DMS53 treated with DMSO at 0.1 percent for 48 hours (cell line): ENCODE measurements around the gene HOXB5.

Source experiments
- DNase-seq: peaks from one replicate; lab custom pipeline; 2025; ENCODE audit not compliant: unreplicated experiment; lab: John Stamatoyannopoulos, UW

The HOXB5 gene

DNA sequence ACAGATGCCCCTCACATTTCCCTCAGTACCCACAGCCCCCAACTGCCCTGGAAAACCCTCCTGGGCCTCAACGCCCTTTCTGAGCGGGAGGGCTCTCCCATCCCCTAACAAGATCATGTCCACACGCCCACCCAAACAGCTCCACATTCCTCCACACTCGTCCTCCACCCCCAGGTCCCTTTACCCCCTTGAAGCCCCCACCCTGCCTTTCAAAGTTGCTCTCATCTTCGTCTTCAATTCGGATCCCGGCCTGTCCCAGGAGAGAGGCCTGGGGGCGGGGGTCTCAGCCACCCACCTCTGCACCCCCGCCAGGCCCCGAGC is 29.8 kb downstream of the HOXB5 start:
- DNase-seq = no peak

DNA sequence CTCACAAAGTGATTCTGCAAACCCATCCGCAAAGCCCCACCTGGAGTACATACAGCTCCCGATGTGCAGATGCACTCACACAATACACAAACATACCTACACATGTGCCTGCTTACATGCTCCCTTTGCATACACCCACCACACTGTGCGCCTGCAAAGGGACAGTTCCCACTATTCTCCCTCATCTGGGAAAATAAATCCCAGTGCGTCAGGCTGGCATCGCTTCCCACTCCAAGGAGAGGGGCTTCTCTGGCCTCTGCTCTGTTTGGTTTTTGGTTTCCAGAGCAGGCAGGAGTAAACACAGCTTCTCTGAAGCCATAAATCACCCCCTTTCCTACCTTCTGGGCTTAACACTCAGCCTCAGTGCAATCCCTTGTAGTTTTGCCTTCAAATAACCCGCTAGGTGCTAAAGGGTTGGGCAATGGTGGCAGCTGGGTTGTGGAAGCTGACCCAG is 30.2 kb downstream of the HOXB5 start:
- DNase-seq = no peak

DNA sequence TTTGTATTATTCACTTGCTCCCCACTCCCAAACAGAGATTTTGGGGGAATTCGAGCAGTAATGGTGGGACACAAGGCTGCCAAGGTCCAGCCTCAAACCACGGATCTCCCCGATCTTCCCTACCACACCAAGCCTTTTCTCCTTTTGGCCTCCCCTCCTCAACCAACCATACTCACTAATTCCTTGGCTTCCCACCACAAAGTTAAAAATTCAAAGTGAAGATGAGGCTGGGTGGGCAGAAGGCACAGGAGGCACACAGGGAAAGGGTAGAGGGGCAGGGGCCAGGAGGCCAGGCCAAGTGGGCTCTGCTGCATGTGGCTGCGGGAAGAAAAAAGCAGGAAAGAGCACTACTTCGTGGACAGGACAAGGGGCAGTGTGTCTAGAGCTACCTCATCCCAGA is 30.6 kb downstream of the HOXB5 start:
- no peak for DNase-seq

DNA sequence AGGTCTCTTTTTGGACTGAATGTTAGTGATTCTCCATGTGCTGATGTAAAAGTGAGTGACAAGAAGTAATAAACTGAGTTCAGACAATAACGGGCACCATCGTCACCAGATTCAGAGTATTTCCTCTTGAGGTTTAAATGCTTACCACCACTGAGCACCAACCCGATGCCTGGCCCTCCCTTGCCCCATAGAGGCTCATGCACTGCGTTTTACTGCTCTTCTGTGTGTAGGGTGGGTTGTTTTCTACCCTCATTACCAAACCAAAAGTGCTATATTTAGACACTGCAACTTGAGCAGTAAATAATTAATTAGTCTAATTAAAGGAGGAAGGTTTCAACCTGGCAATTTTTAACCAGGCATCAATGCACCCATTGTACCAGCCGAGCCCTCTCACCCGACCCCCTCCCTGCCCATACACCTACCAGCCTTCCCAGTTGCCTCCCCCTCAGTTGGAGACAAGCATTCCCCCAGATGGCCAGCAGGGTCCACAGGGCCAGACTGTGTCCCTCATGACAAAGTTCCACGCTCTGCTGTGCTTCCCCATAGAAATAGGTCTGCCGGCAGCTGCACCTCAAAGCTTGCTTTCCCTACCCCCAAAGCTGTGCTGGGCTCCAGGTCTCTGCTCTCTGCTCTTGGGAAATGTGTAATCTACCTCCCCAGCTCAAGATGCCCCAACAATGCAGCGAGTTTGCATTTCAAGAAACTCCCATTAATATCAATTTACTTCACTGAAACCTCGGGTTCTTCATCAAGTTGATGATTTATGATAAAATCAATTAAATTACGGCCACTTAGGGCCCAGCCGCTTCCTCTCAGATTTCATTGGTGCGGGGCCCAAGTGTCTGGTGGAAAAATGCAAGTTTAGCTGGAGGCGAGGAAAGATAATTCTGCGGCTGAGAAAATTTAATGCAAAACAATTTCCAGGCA is 31.4 kb downstream of the HOXB5 start:
- no peak for DNase-seq

- no peak for DNase-seq
Measured at GRCh38 chr17:48559840-48560817, 33.5 kb downstream of the HOXB5 start.

DNA sequence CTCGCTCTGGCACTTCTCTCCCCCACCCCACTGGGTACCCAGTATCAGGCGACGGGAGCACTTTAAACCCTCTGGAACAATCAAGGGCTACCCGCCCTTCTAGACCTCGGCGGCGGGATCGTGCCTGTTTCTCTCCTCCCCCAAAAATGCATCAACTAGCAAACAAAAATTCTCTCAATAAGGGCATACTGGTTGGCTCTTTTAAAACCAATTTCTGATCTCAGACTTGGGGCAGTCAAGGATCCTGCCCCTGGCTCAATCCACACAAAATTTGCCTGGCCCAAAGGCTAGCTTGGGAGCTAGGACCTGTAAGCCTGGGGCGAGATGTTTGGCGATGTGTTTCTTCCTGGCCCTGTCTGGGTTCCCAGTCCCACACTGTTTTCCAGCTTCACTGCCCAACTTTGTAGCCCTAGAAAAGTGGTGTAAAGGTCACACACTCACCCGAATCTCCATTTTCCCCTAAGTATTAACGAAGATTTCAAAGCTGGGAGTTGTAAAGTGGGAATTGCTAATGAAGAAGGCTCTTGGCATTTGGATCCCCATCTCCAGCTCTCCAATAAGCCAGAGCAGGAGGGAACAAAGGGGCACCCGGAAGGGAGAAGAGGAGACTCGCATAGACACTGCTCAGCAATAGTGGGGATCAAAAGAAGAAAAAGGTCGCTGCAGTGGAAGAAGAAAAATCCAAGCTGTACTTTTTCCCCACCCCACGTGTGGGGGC is 34.3 kb downstream of the HOXB5 start:
- DNase-seq = no peak

DNA sequence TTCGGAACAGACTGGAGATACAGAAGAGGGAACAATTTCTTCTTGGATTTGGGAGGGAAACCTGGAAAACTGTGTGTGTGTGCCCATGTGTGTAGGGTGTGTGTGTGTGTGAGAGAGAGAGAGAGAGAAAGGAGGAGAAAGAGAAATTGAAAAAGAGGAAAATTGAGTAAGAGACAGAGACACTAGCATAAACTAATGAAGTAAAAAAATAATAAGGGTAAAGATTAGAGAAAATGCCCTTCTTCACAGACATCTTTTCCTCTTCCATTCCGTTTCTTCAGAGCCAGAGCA is 34.8 kb downstream of the HOXB5 start:
- no peak for DNase-seq

GRCh38 chr17:48558057-48558830 is 35.3 kb downstream of the HOXB5 start:
- no peak for DNase-seq

DNA sequence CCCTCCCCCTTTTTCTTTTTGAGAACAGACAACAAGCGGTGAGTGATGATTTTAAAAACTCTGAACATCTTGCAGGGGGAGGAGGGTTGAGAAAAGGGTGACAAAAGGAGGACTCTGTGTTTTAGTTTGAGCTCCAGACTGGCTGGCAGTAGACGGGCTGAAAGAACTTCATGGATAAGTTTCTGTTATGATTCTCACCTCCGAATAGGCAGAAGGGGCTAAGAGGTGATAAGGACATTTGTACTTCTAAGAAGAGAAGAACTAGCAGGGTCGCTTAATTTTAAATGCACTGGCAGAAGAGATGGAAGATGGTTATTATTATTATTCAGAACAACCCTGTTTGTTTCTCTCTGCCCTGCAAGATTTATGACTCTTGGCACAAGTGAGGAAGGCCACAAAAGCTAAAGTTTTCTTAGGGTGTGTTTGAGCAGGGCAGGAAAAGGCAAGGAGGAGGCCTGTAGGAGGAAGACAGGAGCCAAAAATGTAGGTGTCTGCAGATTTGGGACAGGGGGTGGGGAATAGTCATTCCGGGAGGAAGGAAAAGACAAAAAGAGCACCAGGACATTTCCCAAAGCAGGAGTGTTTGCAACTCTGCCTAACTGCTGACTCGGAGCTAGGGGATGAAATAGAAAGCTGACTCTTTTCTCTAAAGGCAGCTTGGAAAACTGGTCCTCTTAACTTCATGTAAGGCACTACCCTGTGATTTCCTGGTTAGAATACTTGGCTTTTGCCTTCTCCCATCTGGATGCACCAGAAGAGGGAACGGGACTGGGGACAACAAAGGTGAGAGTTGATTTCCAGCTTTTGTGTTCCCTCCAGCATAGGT is 36.8 kb downstream of the HOXB5 start:
- DNase-seq = no peak

DNA sequence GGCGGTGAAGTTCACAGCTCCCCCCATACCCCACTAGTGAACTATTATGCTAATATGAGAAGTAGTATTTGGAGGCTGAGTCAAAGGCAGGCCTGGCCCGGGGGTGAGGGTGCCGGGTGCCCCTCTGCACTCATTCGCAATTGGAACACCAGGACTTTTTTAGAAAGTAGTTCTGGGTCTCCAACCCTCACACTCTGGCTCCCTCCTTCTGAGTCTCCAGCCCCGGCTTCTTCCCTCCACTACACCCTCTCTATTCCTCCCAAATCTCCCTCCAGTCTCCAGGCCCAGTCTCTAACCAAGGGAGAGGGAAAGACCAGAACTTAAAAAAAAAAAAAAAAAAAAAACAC is 37.4 kb downstream of the HOXB5 start:
- DNase-seq = no peak

- no peak for DNase-seq
Measured at GRCh38 chr17:48555258-48556228, 38.0 kb downstream of the HOXB5 start.

- DNase-seq = no peak
Measured at GRCh38 chr17:48554412-48555257, 38.9 kb downstream of the HOXB5 start.

DNA sequence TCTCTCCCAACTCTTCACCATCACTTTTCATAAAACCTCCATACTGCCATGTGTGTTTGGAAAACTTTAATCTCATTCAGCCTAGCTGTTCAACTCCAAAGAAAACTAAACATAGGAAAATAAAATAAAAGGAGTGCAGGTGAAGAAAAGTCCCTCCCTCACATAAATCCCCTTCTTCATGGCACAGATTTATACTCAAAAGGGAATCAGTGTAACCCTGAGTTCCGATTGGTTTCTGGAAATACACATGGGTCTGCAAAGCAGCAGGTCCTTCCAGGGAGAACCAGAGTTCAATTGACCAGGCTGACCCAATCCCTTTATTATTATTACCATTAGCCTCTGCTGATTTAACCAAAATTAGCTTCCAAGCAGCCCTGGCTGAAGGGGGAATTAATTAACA is 39.8 kb downstream of the HOXB5 start:
- no peak for DNase-seq

DNA sequence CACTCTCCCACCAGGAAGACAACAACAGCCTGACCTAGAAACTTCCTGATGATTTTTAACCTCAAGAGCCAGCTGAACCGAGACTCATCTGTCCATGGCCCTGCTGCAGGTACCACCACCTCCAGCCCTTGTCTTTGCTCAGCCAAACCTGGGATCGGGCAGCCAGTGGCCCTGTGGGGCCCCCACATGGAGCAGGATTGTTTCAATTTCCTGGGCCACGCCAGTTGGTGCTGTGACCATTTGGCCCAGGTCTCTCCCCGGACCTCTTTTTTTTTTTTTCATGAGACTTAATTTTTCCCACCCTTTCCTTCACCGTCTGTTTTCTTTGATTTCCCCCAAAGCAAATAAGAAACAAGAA is 40.4 kb downstream of the HOXB5 start:
- no peak for DNase-seq

DNA sequence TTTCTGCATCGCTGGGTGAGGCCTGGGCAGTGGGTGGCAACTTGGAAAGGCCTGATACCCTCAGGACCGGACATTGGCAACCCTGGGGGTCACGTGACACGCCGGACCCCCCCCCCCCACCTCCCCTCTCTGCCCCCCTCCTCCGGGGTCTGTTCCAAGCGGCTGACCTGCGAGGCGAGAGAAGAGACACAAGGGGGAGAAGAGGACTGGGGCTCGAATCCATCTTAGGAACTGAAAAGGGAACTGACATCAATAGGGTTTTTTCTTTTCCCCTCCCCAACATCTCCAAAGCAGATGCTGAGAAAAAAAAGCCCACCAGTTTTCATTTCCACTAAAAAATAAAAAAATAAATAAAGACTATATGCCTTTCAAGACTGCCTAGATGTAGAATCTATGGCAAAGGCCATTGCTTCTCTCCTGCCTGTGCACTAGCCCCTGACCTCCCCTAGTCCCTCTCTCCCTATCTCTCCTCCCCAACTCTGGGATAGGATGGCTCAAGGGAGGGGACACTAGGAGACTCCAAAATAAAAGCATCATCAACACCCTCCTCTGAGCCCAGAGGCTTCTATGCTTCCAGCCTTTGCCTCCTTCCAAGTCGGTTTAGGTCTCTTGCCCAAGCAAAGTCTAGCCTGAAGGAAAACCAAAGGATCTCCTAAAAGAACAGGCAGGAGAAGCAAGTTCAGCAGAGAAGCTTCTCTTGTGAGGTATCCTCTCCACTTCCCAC is 41.0 kb downstream of the HOXB5 start:
- no peak for DNase-seq

- DNase-seq = no peak
Measured at GRCh38 chr17:48551596-48552465, 41.7 kb downstream of the HOXB5 start.
